MM.1S (cell line): ENCODE data around the gene U2AF1L4.

Experiments
- DNase-seq: peaks from one replicate; pipeline ENCODE4 v3.0.0-alpha.2; 2015
- H2AFZ ChIP-seq: fragments of 300-600 bp; sonication (generic); 2 replicates; pipeline ENCODE4 v1.6.0; 2016; ENCODE audit warnings: antibody characterized with exemption, low read length
- H3F3A ChIP-seq: fragments of 300-600 bp; sonication (generic); 2 replicates; pipeline ENCODE4 v1.6.1; 2016; ENCODE audit warnings: mild to moderate bottlenecking, antibody characterized with exemption, low read length, moderate library complexity, mixed read lengths; ENCODE audit not compliant: insufficient read depth
- H3K27ac ChIP-seq: fragments of 300-600 bp; sonication (generic); 2 replicates; pipeline ENCODE4 v1.5.1; 2016; ENCODE audit warnings: mild to moderate bottlenecking, low read length
- H3K27me3 ChIP-seq: fragments of 300-600 bp; sonication (generic); replicated peaks from 2 replicates; pipeline ENCODE4 v1.6.0; 2016; ENCODE audit warnings: low read length; ENCODE audit not compliant: insufficient read depth
- H3K36me3 ChIP-seq: fragments of 300-600 bp; sonication (generic); replicated peaks from 2 replicates; pipeline ENCODE4 v1.6.1; 2016; ENCODE audit warnings: mild to moderate bottlenecking, low read length, mixed read lengths; ENCODE audit not compliant: insufficient read depth
- H3K4me1 ChIP-seq: fragments of 300-600 bp; sonication (generic); 2 replicates; pipeline ENCODE4 v1.6.1; 2016; ENCODE audit warnings: low read length, mixed read lengths
- H3K4me2 ChIP-seq: fragments of 300-600 bp; sonication (generic); 2 replicates; pipeline ENCODE4 v1.6.0; 2016; ENCODE audit warnings: low read depth, low read length
- H3K4me3 ChIP-seq: fragments of 300-600 bp; sonication (generic); 2 replicates; pipeline ENCODE4 v1.5.1; 2016; ENCODE audit warnings: low read length, mixed read lengths
- H3K79me2 ChIP-seq: fragments of 300-600 bp; sonication (generic); 2 replicates; pipeline ENCODE4 v1.6.1; 2016; ENCODE audit warnings: mixed run types, low read length, mixed read lengths
- H3K9ac ChIP-seq: fragments of 300-600 bp; sonication (generic); 2 replicates; pipeline ENCODE4 v1.6.1; 2016; ENCODE audit warnings: low read length, mixed read lengths
- H3K9me2 ChIP-seq: fragments of 300-600 bp; sonication (generic); replicated peaks from 2 replicates; pipeline ENCODE4 v1.6.1; 2016; ENCODE audit warnings: mild to moderate bottlenecking, low read length, mixed read lengths; ENCODE audit not compliant: insufficient read depth
- H3K9me3 ChIP-seq: fragments of 300-600 bp; sonication (generic); replicated peaks from 2 replicates; pipeline ENCODE4 v1.6.1; 2016; ENCODE audit warnings: mild to moderate bottlenecking, low read length, mixed read lengths; ENCODE audit not compliant: insufficient read depth
- H4K20me1 ChIP-seq: fragments of 300-600 bp; sonication (generic); 2 replicates; pipeline ENCODE4 v1.6.1; 2016; ENCODE audit warnings: mild to moderate bottlenecking, low read length, moderate library complexity, mixed read lengths; ENCODE audit not compliant: insufficient read depth
- EZH2 ChIP-seq: fragments of 300-600 bp; sonication (generic); optimal IDR thresholded peaks from 2 replicates; pipeline ENCODE3; 2017; ENCODE audit warnings: low read depth, mild to moderate bottlenecking, antibody characterized with exemption, low read length, mixed read lengths
- EZH2phosphoT487 ChIP-seq: fragments of 300-600 bp; sonication (generic); IDR thresholded peaks from 2 replicates; pipeline ENCODE4 v1.6.1; 2018; ENCODE audit warnings: antibody characterized with exemption, low read length
- TF ChIP-seq, protein P1 (sequence below): fragments of 300-600 bp; sonication (generic); IDR thresholded peaks from 2 replicates; pipeline ENCODE4 v1.5.1; 2016; ENCODE audit warnings: antibody characterized with exemption, low read length, mixed read lengths

Gene U2AF1L4, protein sequence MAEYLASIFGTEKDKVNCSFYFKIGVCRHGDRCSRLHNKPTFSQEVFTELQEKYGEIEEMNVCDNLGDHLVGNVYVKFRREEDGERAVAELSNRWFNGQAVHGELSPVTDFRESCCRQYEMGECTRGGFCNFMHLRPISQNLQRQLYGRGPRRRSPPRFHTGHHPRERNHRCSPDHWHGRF

GRCh38 chr19:35745328-35746086 is at the start of gene U2AF1L4, which contains the start of gene PSENEN:
TSS of gene U2AF1L4 (minus strand) at chr19:35745418. CDS start at chr19:35745391, 27 bp downstream.
TSS of gene PSENEN (plus strand) at chr19:35745651. CDS start at chr19:35745931, 280 bp downstream.
- Histone ChIP-seq H4K20me1 (no peaks in the 10 kb centered on the region), H3K9me3 (no peaks in the 10 kb centered on the region), H3K4me3 (peak within 1 kb of the TSS; percentile 90), H3K4me2 (peak within 1 kb of the TSS; percentile 88), H2AFZ (peak within 1 kb of the TSS; percentile 71), H3K79me2 (peaks cover 40% of the 10 kb centered on the region), H3K9me2 (no peaks in the 10 kb centered on the region), H3K27ac (peak within 1 kb of the TSS; percentile 90), H3K4me1 (peaks cover 26% of the 10 kb centered on the region), H3K27me3 (no peaks in the 10 kb centered on the region), H3K36me3 (no peaks in the 10 kb centered on the region), H3K9ac (peak within 1 kb of the TSS; percentile 84), H3F3A (peaks cover 22% of the 10 kb centered on the region; the same call in 1 of the 2 replicates)
- DNase-seq = peak; percentile 99
- TF ChIP-seq EZH2 (no peak), EZH2phosphoT487 (no peak)
- TF ChIP-seq, protein P1, sequence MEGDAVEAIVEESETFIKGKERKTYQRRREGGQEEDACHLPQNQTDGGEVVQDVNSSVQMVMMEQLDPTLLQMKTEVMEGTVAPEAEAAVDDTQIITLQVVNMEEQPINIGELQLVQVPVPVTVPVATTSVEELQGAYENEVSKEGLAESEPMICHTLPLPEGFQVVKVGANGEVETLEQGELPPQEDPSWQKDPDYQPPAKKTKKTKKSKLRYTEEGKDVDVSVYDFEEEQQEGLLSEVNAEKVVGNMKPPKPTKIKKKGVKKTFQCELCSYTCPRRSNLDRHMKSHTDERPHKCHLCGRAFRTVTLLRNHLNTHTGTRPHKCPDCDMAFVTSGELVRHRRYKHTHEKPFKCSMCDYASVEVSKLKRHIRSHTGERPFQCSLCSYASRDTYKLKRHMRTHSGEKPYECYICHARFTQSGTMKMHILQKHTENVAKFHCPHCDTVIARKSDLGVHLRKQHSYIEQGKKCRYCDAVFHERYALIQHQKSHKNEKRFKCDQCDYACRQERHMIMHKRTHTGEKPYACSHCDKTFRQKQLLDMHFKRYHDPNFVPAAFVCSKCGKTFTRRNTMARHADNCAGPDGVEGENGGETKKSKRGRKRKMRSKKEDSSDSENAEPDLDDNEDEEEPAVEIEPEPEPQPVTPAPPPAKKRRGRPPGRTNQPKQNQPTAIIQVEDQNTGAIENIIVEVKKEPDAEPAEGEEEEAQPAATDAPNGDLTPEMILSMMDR = no peak

GRCh38 chr19:35793381-35794165 is 48.4 kb upstream of the U2AF1L4 start:
- Histone ChIP-seq H3K27me3 (peaks cover 50% of the 10 kb centered on the region), H3K9ac (no peak overlapping the region)
- no peak for DNase-seq

DNA sequence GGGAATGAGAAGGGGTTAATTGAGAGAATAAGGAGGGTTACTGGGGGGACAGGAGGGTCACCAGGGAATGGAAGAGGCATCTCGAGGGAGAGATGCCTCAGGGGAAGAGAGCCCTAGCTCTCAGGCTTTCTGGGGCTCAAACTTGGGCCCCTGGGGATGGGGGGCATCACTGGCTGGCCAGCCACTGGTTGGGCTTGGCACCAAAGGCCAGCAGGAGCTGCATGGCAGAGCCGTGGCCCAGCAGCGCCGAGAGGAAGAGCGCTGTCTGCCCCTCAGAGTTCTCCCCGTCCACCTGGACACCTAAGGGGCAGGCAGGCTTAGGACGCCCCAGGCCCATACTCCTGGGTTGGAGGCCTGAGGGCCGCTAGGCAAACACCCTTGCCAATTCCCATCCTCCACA is 47.7 kb upstream of the U2AF1L4 start:
- no peak overlapping the region for H3K4me3 ChIP-seq
- H2AFZ ChIP-seq = no peak overlapping the region
- H3K4me1 ChIP-seq = no peaks in the 10 kb centered on the region
- H4K20me1 ChIP-seq = no peaks in the 10 kb centered on the region
- no peaks in the 10 kb centered on the region for H3K79me2 ChIP-seq
- H3F3A ChIP-seq = no peaks in the 10 kb centered on the region
- H3K9ac ChIP-seq = no peak overlapping the region
- H3K4me2 ChIP-seq = no peak overlapping the region
- no peak overlapping the region for H3K27ac ChIP-seq
- no peaks in the 10 kb centered on the region for H3K9me3 ChIP-seq
- no peak for DNase-seq
- TF ChIP-seq EZH2 (no peak), EZH2phosphoT487 (no peak)
- TF ChIP-seq, protein P1 = no peak
- H3K9me2 ChIP-seq = no peaks in the 10 kb centered on the region
- H3K36me3 ChIP-seq = no peaks in the 10 kb centered on the region
- H3K27me3 ChIP-seq = peaks cover 45% of the 10 kb centered on the region

More at GRCh38 chr19:35793381-35794165, 48.4 kb upstream of the U2AF1L4 start:
- Histone ChIP-seq H3K79me2 (no peaks in the 10 kb centered on the region), H3K4me3 (no peak overlapping the region), H3K36me3 (no peaks in the 10 kb centered on the region), H3K4me1 (no peaks in the 10 kb centered on the region), H4K20me1 (no peaks in the 10 kb centered on the region), H3F3A (no peaks in the 10 kb centered on the region), H3K4me2 (no peak overlapping the region), H3K9me3 (no peaks in the 10 kb centered on the region), H3K27ac (no peak overlapping the region), H2AFZ (no peak overlapping the region), H3K9me2 (no peaks in the 10 kb centered on the region)
- TF ChIP-seq EZH2phosphoT487 (no peak), EZH2 (no peak)
- TF ChIP-seq, protein P1 = no peak
